ENCODE results near the gene PER2. TPM values are rescaled to one million over a fixed set of nuclear protein-coding genes. Genes with fewer than 3 reads are reported as not detected.
A peak's percentile ranks its signal among the peaks of the same experiment; 100 is the strongest.

PER2 gene
- total and polyA plus RNA-seq, 2 donors (not counting 3 experiments of a cell fraction or from before 2014, with no cell fraction given) = 0.86 to 3.8 TPM

DNA sequence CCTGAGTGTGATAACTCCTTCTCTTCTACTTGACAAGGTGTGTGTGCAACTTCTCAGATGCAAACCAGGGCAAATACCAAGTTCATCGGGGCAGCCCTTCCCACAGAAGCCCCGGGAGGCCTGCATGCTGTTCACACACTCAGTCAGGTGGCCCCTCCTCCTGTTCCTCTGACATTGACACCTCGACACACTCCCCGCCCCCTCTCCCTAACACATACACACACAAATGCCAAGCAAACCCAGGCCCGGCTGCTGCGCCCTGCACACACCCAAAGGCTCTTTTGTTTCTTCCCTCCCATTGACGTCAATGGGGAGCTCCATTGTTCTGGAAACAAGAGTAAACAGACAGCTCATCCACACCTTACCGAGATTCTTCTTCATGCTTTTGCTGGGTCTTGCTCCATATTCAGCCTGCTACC is 1.7 kb upstream of the PER2 start:
- Histone ChIP-seq H3K79me2 (ENCODE audit: control insufficient read depth, insufficient read depth, low read length) (no peaks in the 10 kb centered on the region), H4K20me1 (replicated peaks; ENCODE audit: control insufficient read depth, extremely low read depth, insufficient read depth, low read length) (no peaks in the 10 kb centered on the region), H2AFZ (ENCODE audit: low read depth, low read length) (no peak overlapping the region), H3K4me1 (ENCODE audit: control insufficient read depth, extremely low read depth, insufficient read depth, low read length) (peaks cover 14% of the 10 kb centered on the region), H3K4me2 (ENCODE audit: insufficient read depth, low read length) (no peak overlapping the region), H3K27ac (ENCODE audit: insufficient read depth, low read depth, low read length) (no peak overlapping the region), H3K9me1 (replicated peaks; ENCODE audit: control insufficient read depth, extremely low read depth, insufficient read depth, low read length) (no peaks in the 10 kb centered on the region), H3K9ac (replicated peaks; ENCODE audit: extremely low read depth, insufficient read depth, low read length) (no peak overlapping the region), H3K9me3 (replicated peaks; ENCODE audit: control insufficient read depth, insufficient read depth, low read length) (no peaks in the 10 kb centered on the region), H3K36me3 (ENCODE audit: control insufficient read depth in 2 of 2, extremely low read depth in 1 of 2, insufficient read depth in 2 of 2, low read length in 2 of 2) (no peaks in the 10 kb centered on the region), H3K27me3 (ENCODE audit: control insufficient read depth in 2 of 2, insufficient read depth in 2 of 2, low read length in 2 of 2) (no peaks in the 10 kb centered on the region), H3K4me3 (replicated peaks in 1 of 3; ENCODE audit: insufficient read depth in 1 of 3, low read depth in 1 of 3, low read length in 3 of 3) (no peak overlapping the region)
- DNase-seq (ENCODE audit: low read depth, low spot score) = peak; percentile 12
- ChIA-PET POLR2A (interaction anchor here (1.4 kb wide), 1 partner anchor 27 kb away, joined by 3 read pairs; no protein-coding TSS in a partner anchor), CTCF (interaction anchor here (0.5 to 6.4 kb wide), 5 partner anchors 15 to 436 kb away, joined by 3 to 39 read pairs (median 4); no protein-coding TSS in a partner anchor)
- dilution Hi-C loops (cut with MboI; ENCODE audit: extremely low pct_ligation_motif_present, low sequenced_read_pairs) (no loop called here), intact Hi-C loops (cut with micrococcal nuclease) (no loop called here)
- no peak for FAIRE-seq
- TF ChIP-seq POLR2AphosphoS5 (IDR thresholded peaks at IDR 0.05; ENCODE audit: insufficient read depth, low read depth, low read length) (no peak), FOS (IDR thresholded peaks at IDR 0.05; ENCODE audit: borderline replicate concordance, insufficient read depth, low read length) (no peak), MYC (IDR thresholded peaks at IDR 0.05; ENCODE audit: low read depth, low read length) (no peak), POLR2A (IDR thresholded peaks at IDR 0.05; ENCODE audit: low read depth, low read length) (no peak), EZH2 (IDR thresholded peaks at IDR 0.05; ENCODE audit: borderline replicate concordance, low read depth, low read length, severe bottlenecking) (no peak), CTCF (IDR thresholded peaks at IDR 0.05; ENCODE audit: extremely low read depth in 1 of 2, insufficient read depth in 1 of 2, low read depth in 1 of 2, low read length in 2 of 2) (no peak), GATA2 (IDR thresholded peaks at IDR 0.05; ENCODE audit: insufficient read depth, insufficient read length, low read depth, low read length) (no peak), JUN (IDR thresholded peaks at IDR 0.05; ENCODE audit: borderline replicate concordance, insufficient read depth, insufficient read length, low read depth) (no peak)
- TF ChIP-seq, protein P1, sequence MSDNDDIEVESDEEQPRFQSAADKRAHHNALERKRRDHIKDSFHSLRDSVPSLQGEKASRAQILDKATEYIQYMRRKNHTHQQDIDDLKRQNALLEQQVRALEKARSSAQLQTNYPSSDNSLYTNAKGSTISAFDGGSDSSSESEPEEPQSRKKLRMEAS (IDR thresholded peaks at IDR 0.05; ENCODE audit: insufficient read depth, insufficient read length) = no peak
- BruUV-seq (replicated peaks) = no TSS peak
